HG03097 (cell line): ENCODE measurements around the gene C1QA.

Source experiments
- ATAC-seq: cut with Tn5 transposase; IDR thresholded peaks from one replicate; pipeline ENCODE4 v1.9.1; 2021; ENCODE audit not compliant: unreplicated experiment, low FRiP score

Gene C1QA, protein sequence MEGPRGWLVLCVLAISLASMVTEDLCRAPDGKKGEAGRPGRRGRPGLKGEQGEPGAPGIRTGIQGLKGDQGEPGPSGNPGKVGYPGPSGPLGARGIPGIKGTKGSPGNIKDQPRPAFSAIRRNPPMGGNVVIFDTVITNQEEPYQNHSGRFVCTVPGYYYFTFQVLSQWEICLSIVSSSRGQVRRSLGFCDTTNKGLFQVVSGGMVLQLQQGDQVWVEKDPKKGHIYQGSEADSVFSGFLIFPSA

DNA sequence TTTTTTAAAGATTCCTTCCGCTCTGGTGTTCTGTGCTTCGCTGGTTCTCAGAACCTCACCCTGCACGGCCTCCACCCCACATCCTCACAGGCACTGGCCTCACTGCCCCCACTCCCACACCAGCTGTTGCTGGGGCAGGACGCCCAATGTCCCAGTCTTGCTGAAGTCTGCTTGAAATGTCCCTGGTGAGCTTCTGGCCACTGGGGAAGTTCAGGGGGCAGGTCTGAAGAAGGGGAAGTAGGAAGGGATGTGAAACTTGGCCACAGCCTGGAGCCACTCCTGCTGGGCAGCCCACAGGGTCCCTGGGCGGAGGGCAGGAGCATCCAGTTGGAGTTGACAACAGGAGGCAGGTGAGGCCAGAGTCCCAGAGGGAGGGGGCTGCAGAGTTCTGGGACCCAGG is at the start of gene C1QA:
TSS of gene C1QA (plus strand) at position 276 of the 400 bp plus-strand sequence. CDS start 989 bp downstream, outside the sequence.
- ATAC-seq, result no peak

DNA sequence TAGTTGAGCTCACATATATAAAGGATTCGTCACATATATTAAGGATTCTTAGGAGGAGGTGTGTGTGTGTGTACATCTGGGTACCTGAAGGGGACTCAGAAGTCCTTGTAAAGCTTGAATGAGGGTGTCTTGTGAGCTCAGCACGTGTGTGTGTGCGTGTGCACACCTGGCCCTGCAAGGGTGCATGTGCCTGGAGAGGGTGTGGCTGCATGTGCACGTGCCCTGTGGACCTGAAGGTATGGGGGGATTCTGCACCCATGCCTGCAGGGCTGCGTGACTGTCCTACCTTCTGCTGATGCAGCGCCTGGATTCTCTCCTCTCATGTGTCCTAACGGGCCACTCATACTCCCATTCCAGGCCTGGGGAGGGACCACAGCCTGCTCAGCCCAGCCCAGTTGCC is 49.2 kb upstream of the C1QA start:
- ATAC-seq, result no peak

DNA sequence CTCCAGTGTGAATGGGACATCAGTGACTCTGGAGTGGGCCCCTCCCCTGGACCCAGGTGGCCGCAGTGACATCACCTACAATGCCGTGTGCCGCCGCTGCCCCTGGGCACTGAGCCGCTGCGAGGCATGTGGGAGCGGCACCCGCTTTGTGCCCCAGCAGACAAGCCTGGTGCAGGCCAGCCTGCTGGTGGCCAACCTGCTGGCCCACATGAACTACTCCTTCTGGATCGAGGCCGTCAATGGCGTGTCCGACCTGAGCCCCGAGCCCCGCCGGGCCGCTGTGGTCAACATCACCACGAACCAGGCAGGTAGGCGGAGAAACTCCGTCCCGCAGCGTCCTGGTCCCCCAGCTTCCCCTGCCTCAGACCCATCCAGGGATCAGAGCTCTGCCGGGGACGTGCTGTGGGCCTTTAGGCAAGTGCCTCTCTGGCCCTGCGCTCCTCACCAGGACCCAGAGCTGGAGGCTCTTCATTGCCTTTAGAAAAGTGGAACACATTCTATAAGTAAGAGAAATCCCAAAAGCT is 47.5 kb upstream of the C1QA start:
- ATAC-seq, result no peak

DNA sequence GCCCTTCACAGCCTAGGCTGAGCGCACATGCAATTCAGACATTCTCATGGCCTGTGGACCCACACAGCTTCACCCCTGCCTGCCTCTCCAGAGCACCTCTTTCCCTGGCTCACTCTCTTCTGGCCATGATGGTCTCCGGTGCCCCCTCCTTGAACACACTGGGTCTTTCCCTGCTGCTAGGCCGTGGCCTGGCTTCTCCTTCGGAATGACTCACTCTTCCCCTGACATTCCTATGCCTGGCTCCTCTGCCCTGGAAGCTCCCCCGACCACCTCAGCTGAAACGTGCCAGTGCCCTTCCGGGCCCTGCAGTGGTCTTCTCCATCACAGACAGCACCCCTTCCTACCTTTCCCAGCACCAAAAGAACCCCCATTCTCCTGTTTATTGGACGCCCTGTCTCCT is 44.9 kb upstream of the C1QA start:
- no peak for ATAC-seq

DNA sequence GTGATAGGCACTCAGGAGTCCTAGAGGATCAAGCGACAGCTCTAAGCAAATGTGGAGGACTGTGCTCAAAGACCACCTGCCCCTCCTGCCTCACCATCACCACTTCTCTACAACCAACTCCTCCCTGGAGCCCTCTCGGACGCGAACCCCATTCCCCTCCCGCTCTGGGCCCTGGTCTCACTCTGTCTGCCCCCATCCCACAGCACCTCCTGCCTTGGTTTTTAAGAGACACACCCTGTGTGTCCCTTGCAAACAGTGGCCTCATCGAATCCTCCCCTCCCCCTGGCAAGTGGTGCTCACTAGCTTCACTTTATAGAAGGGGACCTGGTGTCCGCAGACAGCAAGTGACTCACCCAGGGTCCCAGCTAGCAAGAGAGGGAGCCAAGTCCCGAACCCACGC is 44.4 kb upstream of the C1QA start:
- ATAC-seq, result no peak

DNA sequence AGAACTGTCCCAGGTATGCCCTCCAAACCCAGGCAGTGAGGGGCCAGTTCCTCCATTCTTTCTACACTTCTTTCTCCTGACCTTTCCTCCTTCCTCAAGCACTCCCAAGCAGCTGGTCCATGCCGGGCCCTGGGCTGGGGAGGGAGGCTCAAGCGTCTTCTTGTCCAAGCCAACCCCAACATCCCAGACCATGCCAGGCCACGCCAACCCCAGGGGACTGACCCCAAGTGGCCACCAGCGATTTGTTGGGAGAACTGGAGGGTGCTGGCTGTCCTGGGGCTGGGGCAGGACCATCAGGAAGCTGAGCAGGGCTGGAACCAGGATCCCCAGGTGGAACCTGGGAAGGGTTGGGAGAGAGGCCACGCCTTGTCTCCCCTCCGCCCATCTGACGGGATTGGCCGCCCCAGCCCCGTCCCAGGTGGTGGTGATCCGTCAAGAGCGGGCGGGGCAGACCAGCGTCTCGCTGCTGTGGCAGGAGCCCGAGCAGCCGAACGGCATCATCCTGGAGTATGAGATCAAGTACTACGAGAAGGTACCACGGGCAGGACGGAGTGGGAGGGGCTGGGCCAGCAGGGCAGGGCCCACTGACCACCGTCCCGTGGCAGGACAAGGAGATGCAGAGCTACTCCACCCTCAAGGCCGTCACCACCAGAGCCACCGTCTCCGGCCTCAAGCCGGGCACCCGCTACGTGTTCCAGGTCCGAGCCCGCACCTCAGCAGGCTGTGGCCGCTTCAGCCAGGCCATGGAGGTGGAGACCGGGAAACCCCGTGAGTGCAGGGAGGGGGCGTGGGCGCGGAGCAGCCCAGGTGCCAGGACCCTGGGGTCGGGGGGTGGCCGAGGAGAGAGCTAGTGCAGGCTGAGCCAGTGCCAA is 43.3 kb upstream of the C1QA start:
- no peak for ATAC-seq

DNA sequence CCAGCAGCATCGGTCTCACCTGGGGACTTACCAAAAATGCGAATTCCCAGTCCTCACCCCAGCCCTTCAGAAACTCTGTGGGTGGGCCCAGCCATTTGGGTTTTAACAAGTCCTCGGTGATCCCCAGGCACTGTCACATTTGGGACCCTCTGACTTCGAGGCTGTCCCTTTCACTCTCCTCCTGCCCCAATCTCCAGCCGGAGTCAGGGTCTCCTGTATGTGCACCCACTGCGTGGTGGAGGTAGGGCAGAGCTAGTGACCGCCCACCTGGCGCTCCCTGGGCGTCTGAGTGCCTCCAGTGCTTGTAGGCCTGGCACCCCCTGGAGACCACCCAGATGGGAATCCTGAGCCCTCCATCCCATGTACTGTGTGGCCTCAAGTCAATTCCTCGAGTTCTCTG is 42.0 kb upstream of the C1QA start:
- ATAC-seq, result no peak

DNA sequence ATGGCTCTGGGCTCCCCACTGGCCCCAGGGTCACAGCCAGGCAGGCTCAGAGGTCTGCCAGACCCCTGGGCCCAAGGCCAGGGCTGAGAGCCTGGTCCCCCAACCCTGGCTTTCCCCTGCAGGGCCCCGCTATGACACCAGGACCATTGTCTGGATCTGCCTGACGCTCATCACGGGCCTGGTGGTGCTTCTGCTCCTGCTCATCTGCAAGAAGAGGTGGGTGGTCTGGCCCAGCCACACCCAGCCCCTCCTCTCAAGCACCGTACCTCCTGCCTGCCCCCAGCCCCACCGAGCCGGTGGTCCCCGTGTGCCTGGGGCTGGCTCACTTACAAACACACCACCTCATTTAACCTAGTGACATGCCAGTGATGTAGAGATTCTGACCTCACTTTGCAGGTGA is 41.3 kb upstream of the C1QA start:
- ATAC-seq, result no peak

DNA sequence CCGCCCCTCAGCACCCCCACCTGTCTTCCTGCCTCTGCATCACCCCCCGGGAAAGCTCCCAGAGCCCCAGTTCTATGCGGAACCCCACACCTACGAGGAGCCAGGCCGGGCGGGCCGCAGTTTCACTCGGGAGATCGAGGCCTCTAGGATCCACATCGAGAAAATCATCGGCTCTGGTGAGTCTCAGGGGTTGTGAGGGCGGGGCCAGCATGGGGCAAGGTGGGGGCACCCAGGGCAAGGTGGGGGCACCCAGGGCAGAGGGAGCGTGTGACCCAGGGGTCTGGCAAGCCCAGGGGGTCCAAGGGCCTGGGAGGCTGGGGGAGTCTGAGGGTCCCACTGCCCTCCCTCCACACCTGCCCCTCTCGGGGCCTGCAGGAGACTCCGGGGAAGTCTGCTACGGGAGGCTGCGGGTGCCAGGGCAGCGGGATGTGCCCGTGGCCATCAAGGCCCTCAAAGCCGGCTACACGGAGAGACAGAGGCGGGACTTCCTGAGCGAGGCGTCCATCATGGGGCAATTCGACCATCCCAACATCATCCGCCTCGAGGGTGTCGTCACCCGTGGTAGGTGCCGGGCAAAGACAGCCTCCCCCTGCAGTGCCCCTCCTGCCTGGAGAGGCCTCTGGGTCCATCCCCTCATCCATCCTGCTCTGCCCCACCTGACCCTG is 39.0 kb upstream of the C1QA start:
- ATAC-seq, result no peak

DNA sequence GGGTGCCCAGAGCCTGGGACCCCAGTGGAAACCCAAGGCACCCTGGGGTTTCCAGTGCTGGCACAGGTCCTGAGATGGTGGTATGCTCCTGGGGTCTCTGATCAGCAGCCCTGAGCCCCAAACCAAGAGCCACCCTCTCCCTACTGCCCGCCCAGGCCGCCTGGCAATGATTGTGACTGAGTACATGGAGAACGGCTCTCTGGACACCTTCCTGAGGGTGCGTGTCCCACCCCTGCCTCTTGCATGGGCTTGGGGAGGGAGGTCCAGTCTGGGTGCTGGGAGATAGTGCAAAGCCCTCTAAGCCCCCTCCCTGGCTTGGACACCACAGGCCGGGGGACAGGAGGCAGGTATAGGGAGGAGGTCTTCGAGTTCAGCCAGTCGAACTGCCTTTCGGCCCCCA is 38.4 kb upstream of the C1QA start:
- no peak for ATAC-seq

DNA sequence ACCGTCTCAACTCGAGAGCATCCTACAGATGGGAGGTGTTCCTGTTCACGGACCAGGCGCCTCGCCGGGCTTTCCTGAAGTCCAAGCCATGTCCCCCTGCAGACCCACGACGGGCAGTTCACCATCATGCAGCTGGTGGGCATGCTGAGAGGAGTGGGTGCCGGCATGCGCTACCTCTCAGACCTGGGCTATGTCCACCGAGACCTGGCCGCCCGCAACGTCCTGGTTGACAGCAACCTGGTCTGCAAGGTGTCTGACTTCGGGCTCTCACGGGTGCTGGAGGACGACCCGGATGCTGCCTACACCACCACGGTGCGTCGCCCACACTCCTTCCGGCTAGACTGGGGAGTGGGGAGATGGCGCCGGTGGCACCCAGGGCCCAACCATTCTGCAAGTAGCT is 37.7 kb upstream of the C1QA start:
- no peak for ATAC-seq

DNA sequence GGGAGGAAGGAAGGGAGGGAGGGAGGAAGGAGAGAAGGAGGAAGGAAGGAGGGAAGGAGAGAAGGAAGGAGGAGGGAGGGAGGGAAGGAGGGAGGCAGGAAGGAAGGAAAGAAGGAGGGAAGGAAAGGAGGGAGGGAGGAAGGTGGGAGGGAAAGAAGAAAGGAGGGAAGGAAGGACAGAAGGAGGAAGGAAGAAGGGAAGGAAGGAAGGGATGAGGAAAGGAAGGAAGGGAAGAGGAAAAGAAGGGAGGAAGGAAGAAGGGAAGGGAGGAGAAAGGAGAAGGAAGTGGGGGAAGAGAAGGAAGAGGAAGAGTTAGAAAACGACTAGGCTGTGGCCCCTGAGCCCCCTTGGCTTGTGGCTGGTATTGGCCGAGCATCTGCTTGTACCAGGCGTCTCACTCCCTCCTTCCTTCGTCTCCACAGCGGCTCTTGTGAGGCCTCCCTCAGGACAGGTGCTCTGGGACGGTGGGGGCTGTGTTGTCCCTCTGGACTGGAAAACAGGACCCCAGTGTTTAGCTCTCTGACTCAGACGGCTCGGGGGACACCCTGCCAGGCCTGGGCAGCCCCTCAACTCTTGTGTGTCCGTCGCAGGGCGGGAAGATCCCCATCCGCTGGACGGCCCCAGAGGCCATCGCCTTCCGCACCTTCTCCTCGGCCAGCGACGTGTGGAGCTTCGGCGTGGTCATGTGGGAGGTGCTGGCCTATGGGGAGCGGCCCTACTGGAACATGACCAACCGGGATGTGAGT is 36.2 kb upstream of the C1QA start:
- ATAC-seq, result no peak

DNA sequence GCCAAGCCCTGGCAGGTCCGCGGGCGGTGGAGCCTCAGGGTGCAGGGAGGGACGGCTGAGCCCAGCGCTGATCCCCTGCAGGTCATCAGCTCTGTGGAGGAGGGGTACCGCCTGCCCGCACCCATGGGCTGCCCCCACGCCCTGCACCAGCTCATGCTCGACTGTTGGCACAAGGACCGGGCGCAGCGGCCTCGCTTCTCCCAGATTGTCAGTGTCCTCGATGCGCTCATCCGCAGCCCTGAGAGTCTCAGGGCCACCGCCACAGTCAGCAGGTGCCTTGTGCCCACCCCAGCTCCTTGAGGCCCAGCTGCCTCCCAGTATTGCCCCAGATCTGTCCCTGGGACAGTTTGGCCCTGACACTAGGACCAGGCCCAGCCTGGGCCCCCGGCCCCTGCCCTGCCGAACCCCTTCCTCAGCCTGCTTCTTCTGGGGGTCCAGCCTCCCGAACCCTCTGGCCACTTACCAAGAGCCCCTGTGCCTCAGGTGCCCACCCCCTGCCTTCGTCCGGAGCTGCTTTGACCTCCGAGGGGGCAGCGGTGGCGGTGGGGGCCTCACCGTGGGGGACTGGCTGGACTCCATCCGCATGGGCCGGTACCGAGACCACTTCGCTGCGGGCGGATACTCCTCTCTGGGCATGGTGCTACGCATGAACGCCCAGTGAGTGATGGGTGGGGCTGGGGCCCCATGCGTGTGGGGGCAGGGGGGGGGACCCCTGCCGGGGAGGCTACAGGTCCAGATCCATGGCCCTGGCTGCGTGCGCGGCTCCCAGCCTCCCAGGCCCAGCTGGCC is 35.4 kb upstream of the C1QA start:
- ATAC-seq, result no peak

DNA sequence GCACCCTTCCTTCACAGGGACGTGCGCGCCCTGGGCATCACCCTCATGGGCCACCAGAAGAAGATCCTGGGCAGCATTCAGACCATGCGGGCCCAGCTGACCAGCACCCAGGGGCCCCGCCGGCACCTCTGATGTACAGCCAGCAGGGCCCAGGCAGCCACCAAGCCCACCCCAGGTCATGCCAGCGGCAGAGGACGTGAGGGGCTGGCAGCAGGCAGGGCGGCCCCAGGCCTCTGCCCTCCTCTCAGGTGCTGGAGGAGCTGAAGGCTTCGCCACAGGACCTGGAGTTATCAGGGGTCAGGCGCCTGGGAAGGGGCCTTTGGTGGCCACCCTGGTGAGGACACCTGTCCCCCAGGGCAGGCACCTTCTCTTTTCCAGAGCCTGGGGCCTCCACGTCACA is 34.8 kb upstream of the C1QA start:
- ATAC-seq, result no peak

DNA sequence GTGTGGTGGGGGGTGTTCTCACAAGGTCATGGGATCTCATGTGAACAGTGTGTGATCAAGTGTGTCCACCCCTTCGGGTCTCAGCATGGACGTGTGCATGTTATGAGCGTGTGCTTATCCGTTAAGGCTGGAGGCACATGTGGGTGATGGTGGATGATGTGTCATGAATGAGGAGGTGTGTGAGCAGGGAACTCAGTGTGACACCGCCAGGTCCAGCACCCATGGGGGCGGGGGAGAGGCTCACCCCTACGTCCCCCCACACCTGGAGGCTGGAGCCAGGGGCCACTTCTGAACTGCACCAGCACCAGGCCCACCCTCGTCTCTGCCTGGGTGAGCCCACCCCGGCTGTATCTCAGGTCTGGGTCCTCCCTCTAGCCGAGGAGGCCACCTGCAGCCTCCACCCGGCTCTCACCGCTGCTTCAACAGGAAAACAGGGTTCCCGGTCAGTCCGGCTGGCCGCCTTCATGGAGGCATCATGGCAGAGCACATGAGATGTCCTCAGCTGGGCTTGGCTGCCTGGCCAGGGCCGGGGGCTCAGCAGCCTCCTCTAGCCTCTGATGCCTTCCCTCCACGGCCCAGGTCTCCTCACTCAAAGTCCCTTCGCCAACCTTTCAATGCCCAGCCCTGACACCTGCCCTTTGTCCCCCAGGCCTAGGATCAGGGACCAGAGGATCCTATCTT is 34.2 kb upstream of the C1QA start:
- no peak for ATAC-seq

DNA sequence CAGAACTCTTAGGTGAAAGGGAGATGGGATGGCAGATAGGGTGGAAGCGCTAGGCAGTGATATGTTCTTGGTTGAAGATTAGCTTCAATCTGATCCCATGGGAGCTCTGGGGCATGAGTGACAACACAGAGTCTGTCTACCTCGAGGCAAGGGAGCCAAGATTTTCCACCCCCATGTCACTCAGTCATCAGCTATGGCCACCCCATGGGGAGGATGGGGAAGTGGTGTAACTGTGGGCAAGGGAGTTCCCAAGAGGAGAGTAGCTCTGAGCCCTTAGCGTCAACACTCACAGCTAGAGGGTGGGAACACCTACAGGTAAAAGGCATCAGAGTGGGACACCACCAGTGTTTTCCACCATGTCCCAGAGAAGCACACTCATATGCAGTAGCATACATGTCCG is 30.3 kb upstream of the C1QA start:
- no peak for ATAC-seq

DNA sequence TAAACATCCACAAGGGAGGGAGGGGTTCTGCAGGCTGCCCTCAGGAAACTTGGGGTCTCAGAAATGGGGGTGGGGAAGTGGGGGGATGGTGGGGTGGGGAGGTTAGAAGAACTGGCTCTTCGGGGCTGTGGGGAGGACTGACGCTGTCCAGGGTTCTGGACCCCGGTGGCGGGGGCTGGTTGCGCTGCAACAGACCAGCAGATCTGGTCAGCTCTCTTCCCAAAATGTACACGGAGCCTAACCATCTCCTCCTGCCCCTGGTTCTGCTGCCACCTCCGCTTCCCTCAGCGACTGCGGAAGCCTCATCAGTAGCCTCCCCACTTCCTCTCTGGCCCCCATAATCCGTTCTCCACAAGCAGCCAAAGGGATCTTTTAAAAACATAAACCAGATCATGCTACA is 29.3 kb upstream of the C1QA start:
- ATAC-seq, result no peak

DNA sequence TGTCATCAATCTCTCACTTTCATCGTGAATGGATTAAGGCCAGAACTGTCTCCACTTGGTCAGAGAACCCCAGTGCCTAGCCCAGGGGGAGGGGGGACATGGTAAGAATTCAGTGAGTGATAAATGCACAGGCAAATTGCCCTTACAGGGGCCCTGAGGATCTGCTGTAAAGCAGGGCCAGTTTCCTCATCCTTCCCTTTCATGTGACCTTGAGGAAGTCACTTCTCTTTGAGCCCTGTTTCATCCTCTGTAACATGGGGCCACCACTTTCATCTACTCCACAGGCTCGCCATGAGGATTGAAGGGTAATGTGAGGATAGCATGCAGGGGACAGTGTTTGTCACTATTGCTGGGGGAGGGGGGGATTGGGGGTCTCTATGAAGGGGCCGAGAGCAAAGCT is 28.1 kb upstream of the C1QA start:
- ATAC-seq, result no peak

DNA sequence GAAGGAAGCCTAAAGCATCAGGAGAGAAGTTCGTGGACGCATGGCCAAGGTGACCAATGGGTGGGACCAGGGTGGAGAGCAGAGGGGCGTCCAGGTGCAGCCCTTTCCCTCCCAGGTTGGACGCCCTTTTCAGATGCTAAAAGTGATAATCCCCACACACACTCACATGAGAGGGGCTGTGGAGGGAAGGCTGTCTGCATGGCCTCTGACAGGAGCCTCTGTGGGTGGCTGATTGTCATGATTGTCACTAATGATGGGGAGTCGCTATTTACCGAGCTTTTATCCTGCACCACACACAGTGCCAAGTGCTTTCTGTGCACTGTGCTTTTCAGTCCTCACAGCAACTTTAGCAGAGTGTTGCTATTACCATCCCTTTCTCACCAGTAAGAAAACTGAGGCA is 27.1 kb upstream of the C1QA start:
- ATAC-seq, result no peak
